ENCODE results near the gene ZCCHC24. TPM values are rescaled to one million over a fixed set of nuclear protein-coding genes. Genes with fewer than 3 reads are reported as not detected.
A peak's percentile ranks its signal among the peaks of the same experiment; 100 is the strongest.
"Not testable (repeated sequence)": the region's sequence is repeated elsewhere in the genome, so short reads cannot be mapped to it uniquely, and the experiment has no call there.

ZCCHC24 gene
- total RNA-seq, 1 experiment from 2014 or later = 3.3 TPM

- DNase-seq (ENCODE audit: low read depth, low spot score); in situ Hi-C loops (cut with HindIII; ENCODE audit: low pct_unique_long_range_greater_than_20kb, low sequenced_read_pairs): not testable (repeated sequence)
Measured at GRCh38 chr10:79337783-79338469, 107.5 kb downstream of the ZCCHC24 start.

DNA sequence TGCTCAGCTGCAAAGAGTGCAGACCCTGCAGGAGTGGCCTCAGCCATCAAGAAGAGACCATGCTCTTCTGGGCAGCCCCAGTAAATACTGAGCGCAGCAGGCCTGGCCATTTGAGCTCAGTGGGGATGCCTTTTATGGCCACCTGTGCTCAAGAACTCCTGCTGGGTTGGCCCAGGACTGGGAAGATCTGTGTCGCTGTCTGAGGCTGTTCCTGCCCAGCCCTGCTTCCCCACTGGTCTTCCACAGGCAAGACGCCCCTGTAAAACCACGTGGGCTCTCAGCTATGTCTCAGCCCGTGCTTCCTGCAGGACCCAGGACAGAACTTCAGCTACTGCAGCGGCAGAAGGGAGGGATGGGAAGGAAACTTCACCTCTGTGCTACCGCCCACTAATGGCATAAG is 108.7 kb downstream of the ZCCHC24 start:
- in situ Hi-C loops (cut with HindIII; ENCODE audit: low pct_unique_long_range_greater_than_20kb, low sequenced_read_pairs) = no loop called here
- no peak for DNase-seq (ENCODE audit: low read depth, low spot score)

DNA sequence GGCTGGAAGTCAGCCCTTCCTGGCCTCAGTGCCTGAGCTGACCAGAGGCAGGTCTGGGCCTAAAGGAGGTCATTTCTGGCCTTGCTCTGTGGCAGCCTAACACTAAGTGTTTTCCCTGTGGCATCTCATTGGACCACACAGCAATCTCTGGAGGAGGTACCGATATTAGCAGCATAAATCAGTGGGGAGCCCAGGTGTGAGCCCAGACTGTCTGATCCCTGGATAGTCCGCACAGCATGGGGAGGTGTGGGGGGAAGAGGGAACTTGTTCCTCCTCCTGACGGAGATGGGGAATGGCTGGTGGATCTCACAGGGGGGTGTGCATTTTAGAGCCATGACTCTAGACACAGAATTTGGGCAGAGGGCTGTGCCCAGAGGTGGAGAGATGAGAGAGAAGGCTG is 109.1 kb downstream of the ZCCHC24 start:
- DNase-seq (ENCODE audit: low read depth, low spot score) = no peak
- in situ Hi-C loops (cut with HindIII; ENCODE audit: low pct_unique_long_range_greater_than_20kb, low sequenced_read_pairs) = no loop called here

DNA sequence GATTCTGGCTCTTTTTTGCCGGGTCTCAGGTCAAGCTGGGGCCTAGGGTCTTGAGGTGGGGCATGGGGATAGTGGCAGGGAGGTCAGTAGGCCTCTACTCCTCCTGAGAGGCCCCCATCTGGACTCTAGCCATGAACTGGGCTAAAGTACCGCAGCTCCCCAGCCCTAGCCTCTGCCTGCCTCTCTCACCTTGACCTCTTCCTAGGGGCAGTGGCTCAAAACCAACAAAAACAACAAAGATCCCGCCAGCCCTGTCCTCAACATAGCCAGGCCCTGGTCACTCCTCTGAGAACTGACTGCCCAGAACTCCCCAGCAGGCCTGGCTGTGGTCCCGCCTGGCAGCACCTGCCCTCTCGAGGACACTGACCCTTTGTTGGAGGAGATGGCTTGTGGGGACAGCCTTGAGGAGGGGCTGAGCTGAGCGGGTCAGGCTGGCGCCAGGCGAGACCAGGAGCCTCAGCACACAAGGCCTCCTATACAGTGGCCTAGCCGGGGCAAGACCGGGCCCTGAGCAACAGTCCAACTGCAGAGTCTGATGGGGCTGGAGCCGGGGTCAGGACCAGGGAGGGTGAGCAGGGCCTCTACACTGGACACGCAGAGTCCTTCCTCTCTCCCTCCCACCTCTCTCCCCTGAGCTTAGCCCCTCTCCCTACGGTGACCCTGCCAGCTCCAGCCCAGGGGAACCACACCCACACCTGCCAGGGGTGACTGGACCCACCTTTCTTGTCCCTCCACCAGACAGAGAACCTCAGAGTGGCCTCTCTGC is 109.8 kb downstream of the ZCCHC24 start:
- DNase-seq (ENCODE audit: low read depth, low spot score) = peak; percentile 10
- in situ Hi-C loops (cut with HindIII; ENCODE audit: low pct_unique_long_range_greater_than_20kb, low sequenced_read_pairs) = no loop called here

DNA sequence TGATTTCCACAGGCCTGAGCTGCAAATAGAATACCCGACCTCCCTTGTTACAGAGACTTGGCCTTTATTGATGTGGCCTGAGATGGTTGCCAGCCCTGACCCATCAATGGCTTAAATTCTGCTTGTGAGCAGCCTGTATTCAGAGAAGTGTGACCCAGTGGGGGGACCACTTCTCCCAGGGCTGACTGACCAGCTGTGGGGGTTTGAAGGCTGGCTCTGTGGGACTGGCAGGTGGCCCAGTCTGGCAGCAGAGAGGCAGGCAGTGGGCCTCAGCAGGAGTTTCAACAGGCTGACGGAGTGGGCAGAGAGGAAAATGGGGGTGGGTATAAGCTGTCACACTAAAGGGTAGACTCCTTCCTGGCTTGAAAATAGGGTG is 110.3 kb downstream of the ZCCHC24 start:
- in situ Hi-C loops (cut with HindIII; ENCODE audit: low pct_unique_long_range_greater_than_20kb, low sequenced_read_pairs) = no loop called here
- no peak for DNase-seq (ENCODE audit: low read depth, low spot score)

DNA sequence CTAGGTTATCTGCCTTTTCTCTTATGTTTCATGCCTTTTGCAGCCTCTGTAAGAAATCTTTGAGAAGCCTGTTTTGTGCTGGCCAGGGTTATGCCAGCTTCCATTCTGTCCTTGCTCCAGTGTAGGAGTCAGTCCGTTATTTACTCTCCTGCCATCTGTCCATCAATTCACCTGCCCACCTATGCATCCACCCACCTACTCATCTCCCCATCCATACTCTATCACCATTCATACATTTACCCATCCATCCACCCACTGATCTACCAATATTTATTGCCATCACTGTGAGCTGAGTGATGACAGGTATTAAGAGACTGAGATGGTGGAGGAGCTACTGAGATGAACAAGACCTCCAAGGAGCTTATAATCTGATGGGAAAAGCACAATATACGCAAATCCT is 110.9 kb downstream of the ZCCHC24 start:
- DNase-seq (ENCODE audit: low read depth, low spot score) = no peak
- in situ Hi-C loops (cut with HindIII; ENCODE audit: low pct_unique_long_range_greater_than_20kb, low sequenced_read_pairs) = no loop called here

DNA sequence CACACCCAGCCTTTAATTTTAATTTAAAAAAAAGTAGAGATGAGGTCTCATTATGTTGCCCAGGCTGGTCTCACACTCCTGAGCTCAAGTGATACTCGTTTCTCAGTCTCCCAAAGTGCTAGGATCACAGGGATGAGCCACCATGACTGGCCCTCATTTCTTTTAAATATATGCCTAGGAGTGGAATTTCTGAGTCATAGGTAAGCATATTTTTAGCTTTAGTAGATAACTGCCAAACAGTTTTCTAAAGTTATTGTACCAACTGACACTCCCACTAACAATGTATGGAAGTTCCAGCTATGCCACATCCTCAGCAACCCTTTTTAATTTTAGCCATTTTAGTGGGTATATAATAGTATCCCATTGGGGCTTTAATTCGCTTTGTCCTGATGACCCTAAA is 111.9 kb downstream of the ZCCHC24 start:
- in situ Hi-C loops (cut with HindIII; ENCODE audit: low pct_unique_long_range_greater_than_20kb, low sequenced_read_pairs) = no loop called here
- DNase-seq (ENCODE audit: low read depth, low spot score) = no peak

GRCh38 chr10:79332610-79333315 is 112.7 kb downstream of the ZCCHC24 start:
- DNase-seq (ENCODE audit: low read depth, low spot score); in situ Hi-C loops (cut with HindIII; ENCODE audit: low pct_unique_long_range_greater_than_20kb, low sequenced_read_pairs): not testable (repeated sequence)

Other genes with a start within 250 kb of the ZCCHC24 start
- gene PPIF, start 98.2 kb downstream of the ZCCHC24 start, total RNA-seq (2014; rRNA removed; shearing (Covaris generic)) = 25.1 and 26.9 TPM in 2 replicates
- gene EIF5AL1, start 66.9 kb upstream of the ZCCHC24 start, total RNA-seq (2014; rRNA removed; shearing (Covaris generic)) = 0.58 and 0.59 TPM in 2 replicates
- gene SFTPA2, start 114.8 kb upstream of the ZCCHC24 start, total RNA-seq (2014; rRNA removed; shearing (Covaris generic)) = not detected in 2 replicates
- gene SFTPA1, start 165.3 kb upstream of the ZCCHC24 start, total RNA-seq (2014; rRNA removed; shearing (Covaris generic)) = not detected in 2 replicates